ENCODE measurements around the gene DLG2.
"Not testable (repeated sequence)": the region's sequence is repeated elsewhere in the genome, so short reads cannot be mapped to it uniquely, and the experiment has no call there.

DLG2 gene

DNA sequence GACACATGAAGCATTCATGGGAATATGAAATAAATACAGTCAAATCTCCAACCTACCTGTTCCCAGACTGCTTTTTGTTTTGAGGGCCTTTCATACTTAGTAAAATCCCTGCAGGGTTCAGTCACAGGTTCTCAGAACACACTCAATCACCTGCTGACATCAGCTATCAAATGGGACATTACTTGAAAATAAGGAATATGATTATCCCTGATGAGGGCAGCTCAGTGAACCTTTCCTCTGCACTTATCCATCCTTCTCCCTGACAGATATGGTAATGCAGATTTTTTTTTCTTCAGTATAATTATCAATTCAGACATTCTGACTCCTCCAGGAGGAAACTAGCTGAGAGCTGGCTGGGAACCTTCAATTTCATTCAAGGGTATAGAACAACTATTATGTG is 1213.6 kb downstream of the DLG2 start:
- no peak for DNase-seq

DNA sequence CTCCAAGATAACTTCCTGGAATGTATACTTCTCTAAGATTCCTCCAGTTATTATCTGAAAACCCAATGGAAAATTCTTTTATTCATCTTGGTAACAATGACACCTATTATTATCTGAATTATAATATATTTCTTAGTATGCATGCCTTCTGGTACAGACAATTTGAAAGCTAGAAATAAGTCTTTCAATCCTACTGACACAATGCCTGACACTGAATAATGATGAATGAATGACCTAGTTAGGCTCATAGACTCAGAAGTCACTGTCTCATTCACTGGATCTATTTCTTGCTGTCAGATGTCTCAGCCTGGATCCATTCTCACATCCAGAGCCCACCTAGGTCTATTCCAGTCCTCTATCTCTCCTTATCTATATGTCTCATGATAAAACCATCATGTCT is 1214.3 kb downstream of the DLG2 start:
- no peak for DNase-seq

DNA sequence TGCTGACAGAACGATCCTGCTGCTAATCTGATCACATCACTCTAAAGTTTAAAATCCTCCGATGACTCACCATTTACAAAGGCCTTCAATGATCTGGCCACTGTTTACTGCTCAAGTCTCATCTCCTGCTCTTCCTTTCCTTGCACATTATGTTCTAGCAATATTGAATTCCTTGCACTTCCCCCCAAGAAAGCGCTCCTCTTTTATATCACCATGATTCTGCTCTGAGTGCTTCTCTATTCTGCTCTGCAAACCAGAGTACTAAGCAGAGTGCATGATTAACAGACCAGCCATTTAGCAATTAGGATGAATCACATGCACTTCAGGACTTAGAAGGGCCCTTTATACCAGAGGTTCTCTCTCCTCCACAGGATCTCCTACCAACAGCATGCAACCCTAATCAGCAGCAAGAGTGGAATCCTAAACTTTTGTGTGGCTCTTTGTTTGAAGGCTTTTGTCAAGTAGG is 1218.2 kb downstream of the DLG2 start:
- no peak for DNase-seq

DNA sequence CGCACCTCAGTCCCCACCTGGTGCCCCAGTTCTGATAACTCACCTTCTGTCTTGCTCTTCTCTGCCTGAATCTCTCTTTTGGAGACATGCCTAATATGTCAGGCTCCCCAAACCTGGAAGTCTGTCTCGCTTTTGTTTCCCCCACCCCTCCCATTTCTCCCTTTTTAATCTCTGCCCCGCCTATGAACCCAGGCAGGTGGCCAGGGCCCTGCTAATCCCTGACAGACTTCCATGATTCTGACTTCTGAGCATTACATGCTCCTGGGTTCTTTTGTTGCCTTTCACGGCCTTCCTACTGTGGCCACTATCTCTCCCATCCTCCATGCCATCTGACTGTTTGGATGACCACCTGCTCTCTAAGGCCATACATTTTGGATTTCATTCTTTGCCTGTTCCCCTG is 1220.1 kb downstream of the DLG2 start:
- no peak for DNase-seq

DNA sequence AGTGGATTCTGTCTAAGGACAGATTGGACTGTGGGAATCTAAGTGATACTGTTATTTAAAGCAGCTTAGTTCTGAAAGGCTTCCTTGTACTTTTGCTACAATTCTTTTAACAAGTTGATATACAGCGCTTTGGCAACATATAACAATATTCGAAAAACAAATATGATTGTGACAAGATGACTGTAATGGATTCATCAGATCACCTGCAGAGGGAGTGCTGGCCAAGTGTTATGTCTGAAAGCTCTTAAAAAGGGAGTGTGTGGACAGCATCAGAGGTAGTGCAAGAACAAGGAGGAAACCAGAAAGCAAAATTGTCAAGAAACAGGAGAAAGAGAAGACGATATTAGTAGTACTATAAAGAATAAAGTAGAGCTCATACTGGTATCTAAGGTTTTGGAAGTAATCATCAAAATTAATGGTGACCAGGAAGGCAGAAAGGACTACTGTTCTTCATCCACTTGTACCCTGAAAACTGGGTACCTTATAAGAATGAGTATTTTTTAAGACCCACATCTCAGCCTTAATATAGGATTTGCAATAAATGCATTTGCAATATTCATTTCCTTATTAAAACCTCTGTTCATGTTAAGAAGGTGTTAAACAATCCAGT is 1229.0 kb downstream of the DLG2 start:
- no peak for DNase-seq

DNA sequence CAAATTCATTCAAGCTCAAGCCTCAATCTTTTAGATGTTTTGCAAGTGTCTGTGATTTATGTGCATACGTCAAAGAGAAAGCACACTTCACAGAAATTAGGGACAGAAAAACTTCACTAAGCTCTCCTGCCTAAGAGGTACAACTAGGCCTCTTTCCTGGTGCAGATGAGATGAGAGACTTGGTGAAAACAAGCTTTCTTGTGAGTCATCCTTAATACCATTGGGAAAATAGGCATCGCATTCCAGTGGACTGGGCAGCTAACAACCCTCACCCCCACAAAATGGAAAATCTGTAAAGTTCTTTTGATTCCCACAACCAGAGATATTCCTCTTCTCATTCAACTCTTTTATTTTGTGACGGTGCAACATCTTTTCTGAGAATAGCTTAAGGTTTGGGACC is 1230.6 kb downstream of the DLG2 start:
- DNase-seq, result no peak

DNA sequence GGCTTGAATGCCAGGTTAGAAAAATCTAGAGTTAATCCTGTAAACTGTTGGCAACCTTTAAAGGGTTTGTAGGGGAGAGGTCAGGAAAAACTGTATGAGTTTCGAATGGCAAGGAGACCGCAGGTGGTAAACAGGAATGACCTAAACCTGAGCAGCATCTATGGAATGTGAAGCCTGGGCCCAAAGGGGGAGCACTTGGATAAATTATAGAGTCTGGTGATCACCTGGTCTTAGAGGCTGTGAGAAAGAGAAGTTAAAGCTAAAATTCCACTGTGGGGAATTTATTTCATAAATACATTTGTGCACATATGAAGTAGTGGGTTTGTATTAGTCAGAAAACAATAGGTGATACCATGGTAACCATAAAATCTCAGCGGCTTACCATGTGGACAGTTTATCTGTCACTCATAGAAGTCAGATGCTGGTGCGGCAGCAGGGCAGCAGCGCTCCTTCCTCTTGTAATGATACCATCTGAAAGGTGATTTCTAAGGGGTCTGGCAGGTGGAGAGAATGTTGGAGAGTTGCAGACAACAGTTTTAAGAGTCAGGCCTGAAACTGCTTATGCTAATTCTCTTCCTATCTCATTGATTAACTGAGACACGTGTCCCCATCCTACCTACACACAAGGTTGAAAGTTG is 1236.6 kb downstream of the DLG2 start:
- DNase-seq, result no peak

DNA sequence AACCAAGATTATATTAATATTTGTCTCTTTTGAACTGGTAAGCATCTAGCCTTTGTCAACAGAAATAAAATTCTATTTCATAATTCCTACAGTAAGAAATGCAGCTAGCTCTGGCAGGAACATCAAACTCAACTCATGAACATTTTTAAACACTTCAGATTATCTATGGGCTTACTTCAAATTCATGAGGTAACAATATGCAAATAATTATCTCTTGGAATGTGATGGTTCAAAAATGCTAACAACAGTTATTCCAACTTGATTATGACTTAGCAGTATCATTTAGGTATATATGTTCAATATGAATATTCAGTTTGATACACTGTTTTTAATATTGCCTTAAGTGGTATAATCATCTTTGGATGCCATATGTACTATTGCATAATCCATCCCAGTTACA is 1237.4 kb downstream of the DLG2 start:
- DNase-seq, result no peak

DNA sequence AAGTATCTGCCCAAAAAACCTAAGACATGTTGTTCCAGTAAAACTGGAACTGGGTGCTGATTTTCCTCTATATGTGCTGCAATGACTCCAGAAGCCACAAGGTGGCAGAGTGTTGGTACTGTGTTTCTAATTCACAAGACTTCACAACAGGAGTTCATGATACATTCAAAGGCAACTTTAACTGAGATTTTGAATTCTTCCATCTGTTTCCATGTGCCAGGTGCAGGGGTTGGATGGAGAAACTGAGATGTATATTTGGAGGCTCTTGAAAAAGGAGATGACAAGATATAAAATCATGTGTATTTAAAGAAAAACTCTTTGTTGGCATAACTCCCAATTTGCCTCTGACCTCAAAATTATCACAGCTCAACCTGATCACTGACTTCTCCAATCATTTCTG is 1242.4 kb downstream of the DLG2 start:
- DNase-seq, result no peak

DNA sequence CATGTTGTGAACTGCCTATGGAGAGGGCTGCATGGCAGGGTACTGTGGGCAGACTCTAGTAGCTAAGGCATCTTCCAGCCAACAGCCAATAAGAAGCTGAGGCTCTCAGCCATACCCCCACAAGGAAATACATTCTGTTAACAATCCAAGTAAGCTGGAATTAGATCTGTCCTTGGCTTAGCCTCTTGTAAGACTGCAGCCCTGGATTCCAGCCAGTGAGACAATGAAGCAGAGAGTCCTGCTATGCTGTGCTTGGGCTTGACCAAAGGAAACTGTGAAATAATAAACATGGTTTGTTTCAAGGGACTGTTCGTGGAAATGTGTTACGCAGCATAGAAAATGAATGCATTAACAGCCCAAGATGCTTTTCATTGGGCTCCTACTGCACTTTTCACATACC is 1243.6 kb downstream of the DLG2 start:
- DNase-seq, result no peak

DNA sequence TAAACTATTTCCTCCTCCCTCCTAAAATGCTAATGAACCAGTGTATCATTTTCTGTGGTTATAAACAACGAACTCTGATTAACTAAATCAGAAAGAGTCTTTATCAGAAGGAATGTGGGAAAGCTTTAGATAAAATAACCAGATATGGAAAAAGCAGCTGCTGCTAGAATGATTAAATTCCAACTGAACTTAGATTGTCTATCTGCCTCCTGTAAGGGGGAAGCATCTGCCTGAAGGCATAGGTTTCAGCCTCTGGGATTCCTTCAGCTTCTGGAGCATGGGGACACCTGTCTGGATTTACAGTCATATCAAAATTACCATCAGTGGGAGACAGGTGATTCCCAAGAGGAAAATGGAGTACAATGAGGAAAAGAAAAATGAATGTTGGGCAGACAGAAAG is 1245.5 kb downstream of the DLG2 start:
- no peak for DNase-seq

DNA sequence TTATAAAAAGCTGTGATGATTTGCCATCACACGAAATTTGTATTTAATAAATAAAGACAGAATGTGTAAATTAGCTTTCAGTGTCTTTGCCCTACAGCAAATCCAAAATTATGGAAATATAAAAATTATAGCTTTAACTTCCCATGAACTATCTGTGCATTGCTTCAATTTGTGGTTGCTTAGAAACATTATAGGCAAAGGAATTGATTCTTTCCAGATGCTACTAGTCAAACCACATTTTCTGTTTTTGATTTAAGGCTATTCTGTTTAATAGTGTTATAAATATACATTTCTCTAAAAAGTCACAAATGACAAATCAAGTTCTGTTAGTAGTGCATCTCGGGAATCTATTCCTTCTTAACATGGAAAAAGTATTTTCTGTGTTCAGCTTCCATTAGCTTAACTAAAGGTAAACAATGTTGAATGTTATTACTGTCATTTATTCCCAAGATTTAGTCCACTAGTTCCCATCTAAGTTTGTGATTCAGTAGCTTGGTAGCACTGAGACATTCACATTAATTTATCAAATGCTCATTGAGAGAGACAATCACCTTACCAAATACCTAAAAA is 1254.7 kb downstream of the DLG2 start:
- no peak for DNase-seq

DNA sequence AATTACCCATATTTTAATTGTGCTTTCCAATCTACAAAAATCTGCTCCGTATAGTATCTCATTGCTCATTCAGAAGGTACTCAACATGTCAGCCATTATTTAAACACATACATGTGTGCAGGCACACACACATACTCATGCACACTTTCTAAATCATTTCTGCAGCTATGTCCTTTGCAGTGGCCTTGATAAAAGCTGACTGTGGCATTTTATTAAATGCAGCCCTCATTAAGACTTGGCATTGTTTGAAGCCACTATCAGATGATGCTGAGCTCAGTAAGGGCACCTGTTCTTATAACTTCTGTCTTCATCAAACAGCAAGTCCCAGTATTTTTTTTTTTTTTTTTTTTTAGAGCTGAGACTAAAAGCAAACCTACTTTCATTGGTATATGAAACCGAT is 1269.1 kb downstream of the DLG2 start:
- no peak for DNase-seq

DNA sequence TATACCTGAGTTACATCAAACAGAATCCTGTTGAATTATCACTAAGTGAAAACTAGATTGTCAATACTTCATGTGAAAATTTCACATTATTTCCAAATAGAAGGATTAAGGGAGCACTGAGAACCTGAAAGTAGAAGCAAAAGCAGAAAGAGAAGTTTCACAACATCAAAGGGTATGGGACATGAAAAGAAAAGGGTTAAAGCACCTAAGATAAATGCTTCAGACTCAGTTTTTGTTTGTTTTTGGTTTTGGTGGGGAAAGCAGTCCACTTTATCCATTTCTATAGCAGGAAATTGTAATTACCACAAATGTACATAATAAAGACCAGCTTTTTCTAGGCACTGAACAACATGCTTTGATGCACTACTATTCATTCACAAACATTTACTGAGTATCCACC is 1271.2 kb downstream of the DLG2 start:
- DNase-seq, result no peak

DNA sequence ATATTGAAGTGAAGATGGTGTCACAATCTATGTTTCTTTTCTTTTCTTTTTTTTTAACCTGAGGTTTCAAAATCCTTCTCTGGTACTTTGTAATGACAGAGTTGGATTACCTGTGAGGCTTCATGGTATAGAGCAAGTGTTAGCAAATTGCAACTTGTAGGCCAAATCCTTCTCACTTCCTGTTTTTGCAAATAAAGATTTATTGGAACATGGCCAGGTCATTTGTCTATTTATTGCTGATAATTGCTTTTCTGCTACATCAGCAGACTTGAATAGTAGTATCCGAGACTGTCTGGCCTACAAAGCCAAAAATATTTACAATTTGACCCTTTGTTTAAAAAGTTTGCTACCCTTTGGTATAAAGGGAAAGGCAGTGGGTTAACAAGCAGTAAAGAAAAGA is 1281.5 kb downstream of the DLG2 start:
- DNase-seq, result no peak

DNA sequence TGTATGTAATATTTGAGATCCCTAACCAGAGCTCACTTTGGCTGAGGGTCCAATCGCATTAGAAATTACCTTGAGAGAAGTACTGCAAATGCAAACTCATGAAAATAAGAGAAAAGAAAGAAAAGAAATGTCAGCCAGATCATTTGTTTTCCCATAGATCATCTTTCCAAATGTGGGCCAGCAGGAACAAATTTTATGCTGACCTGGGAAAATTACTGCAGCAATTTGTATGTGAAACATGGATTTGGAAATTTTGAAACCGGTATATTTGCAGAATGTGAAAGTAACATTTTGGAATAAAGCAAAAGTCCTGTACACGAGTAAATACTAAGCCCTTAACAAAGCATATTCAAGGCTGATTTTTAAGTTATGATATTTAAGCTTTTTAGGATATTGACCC is 1282.1 kb downstream of the DLG2 start:
- DNase-seq, result no peak

DNA sequence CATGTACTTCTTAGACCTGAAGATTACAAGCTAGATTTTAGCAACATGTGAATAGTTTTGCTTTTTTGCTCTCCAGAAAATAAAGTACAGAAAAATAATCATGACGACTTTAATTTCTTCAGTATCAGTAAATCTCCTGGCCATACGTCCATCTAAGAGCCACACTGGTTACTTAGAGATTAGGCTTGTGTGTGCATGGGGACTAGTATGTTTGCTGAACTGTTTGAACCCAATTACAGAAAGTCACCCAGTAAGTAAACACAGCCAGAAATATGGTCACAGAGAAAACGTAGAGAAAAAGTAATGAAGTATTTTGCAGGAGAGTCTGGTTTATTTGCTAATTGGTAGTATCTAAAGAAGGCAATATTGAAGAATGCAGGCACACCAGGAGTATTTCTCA is 1287.3 kb downstream of the DLG2 start:
- DNase-seq, result no peak

DNA sequence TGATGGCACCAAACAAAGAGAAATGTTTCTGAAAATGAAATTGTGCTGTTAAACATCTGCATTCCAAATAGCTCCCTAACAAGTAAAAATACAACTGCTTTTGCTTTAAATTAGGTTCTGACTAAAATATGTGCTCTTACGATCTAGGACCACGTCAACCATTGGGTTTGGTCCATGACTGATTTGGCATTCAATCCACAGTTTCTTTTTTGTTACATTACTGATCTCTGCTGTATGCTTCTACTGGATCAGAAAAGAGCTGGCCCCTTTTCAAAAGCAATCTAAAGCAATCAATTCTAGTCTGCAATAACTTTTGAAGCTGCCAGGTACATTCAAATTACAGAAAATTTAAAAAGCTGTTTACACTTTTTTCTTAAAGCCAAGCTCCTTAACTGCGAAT is 1293.9 kb downstream of the DLG2 start:
- no peak for DNase-seq

DNA sequence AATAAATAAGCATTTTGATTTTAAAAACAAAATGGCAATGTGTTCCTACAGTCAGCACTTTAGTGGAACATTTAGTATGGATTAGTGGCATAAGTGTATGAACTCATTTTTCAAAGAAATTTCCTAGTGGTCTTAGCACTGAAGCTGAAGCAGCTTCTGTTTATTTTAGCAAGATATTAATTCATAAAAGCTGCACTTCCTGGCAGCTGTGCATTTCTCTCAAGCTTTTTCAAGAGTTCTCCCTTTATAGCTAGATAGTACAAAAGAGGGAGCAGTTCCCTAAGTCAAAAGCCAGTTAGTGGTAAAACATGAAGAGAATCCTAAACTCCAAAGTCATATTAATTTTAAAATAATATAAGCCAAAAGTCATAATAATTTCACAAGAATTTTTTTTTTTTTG is 1304.9 kb downstream of the DLG2 start:
- no peak for DNase-seq

DNA sequence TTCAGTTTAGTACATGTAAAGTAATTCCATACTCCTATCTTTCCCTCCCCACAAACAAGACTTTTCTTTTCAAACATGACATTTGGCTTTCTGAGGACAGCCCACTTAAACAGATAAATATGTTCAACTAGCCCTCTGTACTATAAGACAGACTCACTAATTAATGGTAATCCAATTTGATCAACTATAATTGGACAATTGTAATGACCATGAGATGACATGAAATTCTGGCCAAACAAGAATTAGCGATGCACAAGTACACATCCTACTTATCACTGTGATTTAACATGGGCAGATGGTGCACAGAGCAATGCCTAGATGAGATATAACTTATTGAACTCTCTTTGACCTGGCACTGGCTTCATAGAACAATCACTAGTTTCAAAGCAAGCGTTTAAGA is 1307.3 kb downstream of the DLG2 start:
- no peak for DNase-seq

DNA sequence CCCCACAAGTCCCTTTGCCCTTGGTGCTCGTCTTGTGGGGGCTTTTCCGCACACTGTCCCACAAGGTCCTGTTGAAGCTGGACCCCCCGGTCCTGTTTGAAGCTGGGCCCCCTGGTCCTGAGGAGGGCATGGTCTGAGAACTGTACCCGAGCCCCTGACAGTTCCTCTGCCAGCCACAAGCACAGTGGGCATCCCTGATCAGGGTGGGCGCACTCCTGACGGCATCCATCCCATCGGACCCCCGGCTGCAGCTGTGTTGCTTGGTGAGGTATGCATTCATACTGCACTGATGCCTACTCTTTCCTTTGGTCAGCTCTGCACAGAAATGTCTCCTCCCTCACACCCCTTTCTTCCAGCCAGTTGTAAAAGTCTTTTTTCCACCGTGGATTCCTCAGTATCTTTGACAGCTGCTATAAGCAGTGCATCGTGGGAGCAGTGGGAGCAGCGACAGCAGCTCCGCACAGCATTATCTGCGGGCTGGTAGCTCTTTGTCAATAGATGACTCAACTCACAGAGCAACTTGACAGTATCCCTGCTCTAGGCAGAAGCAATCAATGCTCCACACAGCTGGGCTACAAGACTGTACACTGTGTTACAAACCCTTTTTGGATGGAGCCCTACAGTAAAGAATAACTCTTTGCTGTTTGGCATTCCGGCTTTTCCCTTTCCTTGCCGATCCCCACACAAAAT is 1310.1 kb downstream of the DLG2 start:
- DNase-seq, result no peak

DNA sequence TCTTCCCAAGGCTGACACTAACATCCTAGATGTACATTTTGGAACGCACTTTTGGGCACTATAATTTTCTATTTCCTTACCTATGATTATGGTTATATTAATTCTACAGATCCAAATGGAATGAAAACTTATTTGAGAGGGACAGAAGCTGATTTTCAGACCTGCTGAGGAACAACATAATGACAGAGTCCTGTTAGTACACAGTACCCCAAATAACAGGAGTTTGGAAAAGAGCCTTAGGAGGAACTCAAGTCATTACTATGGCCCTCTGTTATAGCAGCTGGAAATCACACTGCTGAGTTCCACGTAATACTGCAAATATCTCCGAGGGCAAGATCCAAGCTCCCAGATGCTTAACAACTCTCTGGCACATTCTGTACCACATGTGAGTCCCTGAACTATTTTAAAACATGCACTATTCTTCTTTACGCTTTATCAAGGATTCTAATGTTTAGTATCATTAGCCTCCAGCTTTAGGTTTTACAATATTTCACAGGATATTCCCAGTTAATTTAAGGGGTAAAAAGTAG is 1313.2 kb downstream of the DLG2 start:
- DNase-seq, result no peak

DNA sequence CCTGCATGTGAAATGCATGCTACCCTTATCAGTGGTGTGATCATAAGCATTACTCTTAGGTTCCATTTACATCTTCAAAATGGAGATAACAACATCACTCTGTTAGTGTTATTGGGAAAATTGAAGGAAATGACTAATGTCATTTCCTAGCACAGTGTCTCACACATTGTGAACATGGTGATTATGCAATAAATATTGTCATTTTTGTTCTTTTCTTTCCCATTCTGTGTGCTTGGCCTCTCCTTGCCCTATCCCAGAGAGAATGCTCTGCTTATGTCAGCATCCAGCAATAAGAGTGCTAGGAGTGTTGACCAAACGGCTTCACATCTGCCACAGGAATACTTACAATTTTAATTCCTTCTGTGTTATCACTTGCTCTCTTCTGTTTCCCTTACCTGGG is 1316.9 kb downstream of the DLG2 start:
- no peak for DNase-seq

DNA sequence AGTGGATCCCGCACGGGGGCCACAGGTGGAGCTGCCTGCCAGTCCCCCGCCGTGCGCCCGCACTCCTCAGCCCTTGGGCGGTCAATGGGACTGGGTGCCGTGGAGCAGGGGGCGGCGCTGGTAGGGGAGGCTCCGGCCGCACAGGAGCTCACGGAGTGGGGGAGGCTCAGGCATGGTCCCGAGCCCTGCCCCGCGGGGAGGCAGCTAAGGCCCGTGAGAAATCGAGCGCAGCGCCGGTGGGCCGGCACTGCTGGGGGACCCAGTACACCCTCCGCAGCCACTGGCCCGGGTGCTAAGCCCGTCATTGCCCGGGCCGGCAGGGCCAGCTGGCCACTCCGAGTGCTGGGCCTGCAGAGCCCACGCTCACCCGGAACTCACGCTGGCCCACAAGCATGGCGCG is 1318.7 kb downstream of the DLG2 start:
- DNase-seq, result not testable (repeated sequence)
